CD4-positive, alpha-beta memory T cell (primary cell): Measurements from ENCODE around the gene PHF21A. TPM values are rescaled to one million over a fixed set of nuclear protein-coding genes. Genes with fewer than 3 reads are reported as not detected.
A peak's percentile ranks its signal among the peaks of the same experiment; 100 is the strongest.

ENCODE experiments used
- CTCF ChIA-PET: fragments of 350-600 bp; sonication (Branson Sonifier 250); formaldehyde crosslinking; loops from one replicate; lab custom pipeline; 2021; ENCODE audit warnings: inconsistent platforms; ENCODE audit not compliant: partially characterized antibody; lab: Charles Lee
- POLR2A ChIA-PET: fragments of 350-600 bp; sonication (Branson Sonifier 250); formaldehyde crosslinking; loops from one replicate; lab custom pipeline; 2021; ENCODE audit not compliant: partially characterized antibody; lab: Charles Lee
- DNase-seq, 5 donors: peaks; one replicate each; pipeline versions ENCODE4 v3.0.0 to v3.0.0-alpha.2; 2020 to 2022; ENCODE audit warnings: mixed read lengths in 1 of 5
- H3K27ac ChIP-seq: one replicate; pipeline ENCODE4 v1.7.0; 2013; ENCODE audit warnings: low read depth, low read length
- H3K27me3 ChIP-seq: 2 replicates; pipeline ENCODE4 v1.7.0; 2013; ENCODE audit warnings: mild to moderate bottlenecking, low read length, moderate library complexity; ENCODE audit not compliant: insufficient read depth
- H3K36me3 ChIP-seq: 2 replicates; pipeline ENCODE4 v1.7.0; 2013; ENCODE audit warnings: mild to moderate bottlenecking, low read length, moderate library complexity; ENCODE audit not compliant: insufficient read depth
- H3K4me1 ChIP-seq: 2 replicates; pipeline ENCODE4 v1.7.0; 2013; ENCODE audit warnings: mild to moderate bottlenecking, low read length, moderate library complexity; ENCODE audit not compliant: insufficient read depth
- H3K4me3 ChIP-seq, 2 donors: one replicate each; pipeline ENCODE4 v1.7.0; 2013; ENCODE audit warnings: low read length in 2 of 2, mild to moderate bottlenecking in 1 of 2
- H3K9me3 ChIP-seq, 2 donors: one replicate each; pipeline ENCODE4 v1.7.0; 2013; ENCODE audit warnings: low read length in 2 of 2, control low read depth in 1 of 2; ENCODE audit not compliant: control insufficient read depth in 1 of 2
- H3K27ac Mint-ChIP-seq, 7 donors: one replicate each; pipeline ENCODE4 v1.8.0; 2020 to 2021; ENCODE audit warnings: mixed read lengths in 7 of 7, mild to moderate bottlenecking in 6 of 7, inconsistent platforms in 3 of 7, moderate library complexity in 3 of 7
- H3K27me3 Mint-ChIP-seq, 2 donors: one replicate each; pipeline ENCODE4 v1.8.0; 2020 to 2021; ENCODE audit warnings: mixed read lengths in 2 of 2
- H3K36me3 Mint-ChIP-seq, 2 donors: one replicate each; pipeline ENCODE4 v1.8.0; 2020 to 2021; ENCODE audit warnings: mixed read lengths in 2 of 2, inconsistent platforms in 1 of 2, mild to moderate bottlenecking in 1 of 2
- H3K4me1 Mint-ChIP-seq, 4 donors: one replicate each; pipeline ENCODE4 v1.8.0; 2020 to 2021; ENCODE audit warnings: mixed read lengths in 4 of 4, mild to moderate bottlenecking in 1 of 4
- H3K4me3 Mint-ChIP-seq, 8 donors: one replicate each; pipeline ENCODE4 v1.8.0; 2020 to 2021; ENCODE audit warnings: mixed read lengths in 8 of 8, mild to moderate bottlenecking in 7 of 8, moderate library complexity in 6 of 8, inconsistent platforms in 3 of 8
- H3K9me3 Mint-ChIP-seq, 8 donors: one replicate each; pipeline ENCODE4 v1.8.0; 2020 to 2021; ENCODE audit warnings: mixed read lengths in 8 of 8, mild to moderate bottlenecking in 5 of 8, inconsistent platforms in 3 of 8, moderate library complexity in 1 of 8
- intact Hi-C: fragments of 100-400 bp; cut with micrococcal nuclease; formaldehyde crosslinking; loops from one replicate; pipeline ENCODE4 v1.15.1; 2023
- polyA plus RNA-seq, 2 donors: library from polyadenylated mRNA; unstranded; fragments of 300-500 nt; fragmentation: Illumina TruSeq; gene quantifications; one replicate each; pipeline ENCODE4 v1.2.3, GENCODE V29; 2021
- total RNA-seq, 2 experiments: library from RNA; stranded (reverse); gene quantifications; one replicate each; pipeline ENCODE4 v1.2.3, GENCODE V29; 2021

PHF21A gene
- total and polyA plus RNA-seq, 4 experiments from 2014 or later: 3.7 to 68.4 (median 42.9) TPM

DNA sequence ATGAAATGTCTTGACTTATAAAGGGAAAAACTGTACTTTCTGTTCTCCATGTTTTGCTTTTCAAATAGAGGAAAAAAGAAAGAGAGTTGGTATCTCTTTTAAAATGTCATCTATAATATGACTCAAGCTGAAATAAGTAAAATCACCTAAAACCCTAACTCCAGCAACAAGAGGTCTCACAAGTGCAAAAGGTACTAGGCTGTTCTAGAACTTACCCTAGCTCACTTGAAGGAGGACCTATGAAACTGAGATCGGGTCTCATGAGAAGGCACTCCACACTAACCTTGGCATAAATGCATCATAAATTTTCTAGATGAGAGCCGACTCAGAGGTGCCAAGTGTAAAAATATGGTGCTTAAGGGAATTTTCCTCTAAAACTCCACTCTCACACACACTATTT is 63.8 kb downstream of the PHF21A start:
- ChIA-PET CTCF (no interaction called here), POLR2A (no interaction called here)
- intact Hi-C loops: no loop called here
- no peaks in the 10 kb centered on the region for H3K9me3 ChIP-seq
- no peaks in the 10 kb centered on the region for H3K36me3 ChIP-seq
- no peak overlapping the region for H3K27ac ChIP-seq
- Mint-ChIP-seq H3K4me3 (no peak overlapping the region), H3K27me3 (no peaks in the 10 kb centered on the region), H3K36me3 (peaks cover 16 to 44% of the 10 kb centered on the region in 2 donors), H3K4me1 (peaks cover 0 to 27% (median 14%) of the 10 kb centered on the region in 4 donors), H3K27ac (no peak overlapping the region), H3K9me3 (no peaks in the 10 kb centered on the region)
- H3K27me3 ChIP-seq: no peaks in the 10 kb centered on the region
- H3K4me3 ChIP-seq: no peak overlapping the region
- DNase-seq: no peak
- no peaks in the 10 kb centered on the region for H3K4me1 ChIP-seq

GRCh38 chr11:46055371-46055770 is 65.9 kb downstream of the PHF21A start:
- Histone ChIP-seq H3K4me3 (no peak overlapping the region), H3K4me1 (no peaks in the 10 kb centered on the region), H3K27me3 (no peaks in the 10 kb centered on the region), H3K9me3 (no peaks in the 10 kb centered on the region), H3K36me3 (no peaks in the 10 kb centered on the region), H3K27ac (no peak overlapping the region)
- no peak for DNase-seq
- Mint-ChIP-seq H3K27me3 (no peaks in the 10 kb centered on the region), H3K36me3 (peaks cover 22 to 41% of the 10 kb centered on the region in 2 donors), H3K27ac (peak overlapping the region in 1 of 7 donors; percentile 57), H3K9me3 (no peaks in the 10 kb centered on the region), H3K4me3 (no peak overlapping the region), H3K4me1 (peaks cover 4 to 24% (median 16%) of the 10 kb centered on the region in 4 donors)
- ChIA-PET CTCF (no interaction called here), POLR2A (no interaction called here)
- intact Hi-C loops: no loop called here

GRCh38 chr11:46051102-46051501 is 70.2 kb downstream of the PHF21A start:
- no peak overlapping the region for H3K4me3 ChIP-seq
- ChIA-PET CTCF (interaction anchor here (1.2 kb wide), 1 partner anchor 12 kb away, joined by 3 read pairs; no protein-coding TSS in a partner anchor), POLR2A (no interaction called here)
- no peaks in the 10 kb centered on the region for H3K9me3 ChIP-seq
- no peaks in the 10 kb centered on the region for H3K36me3 ChIP-seq
- no peaks in the 10 kb centered on the region for H3K27me3 ChIP-seq
- Mint-ChIP-seq H3K36me3 (peaks cover 45 to 60% of the 10 kb centered on the region in 2 donors), H3K4me3 (no peak overlapping the region), H3K9me3 (peaks cover 0 to 2% (median 0%) of the 10 kb centered on the region in 8 donors), H3K27ac (no peak overlapping the region), H3K27me3 (no peaks in the 10 kb centered on the region), H3K4me1 (peaks cover 4 to 17% (median 12%) of the 10 kb centered on the region in 4 donors)
- intact Hi-C loops: no loop called here
- no peaks in the 10 kb centered on the region for H3K4me1 ChIP-seq
- no peak overlapping the region for H3K27ac ChIP-seq
- no peak for DNase-seq

DNA sequence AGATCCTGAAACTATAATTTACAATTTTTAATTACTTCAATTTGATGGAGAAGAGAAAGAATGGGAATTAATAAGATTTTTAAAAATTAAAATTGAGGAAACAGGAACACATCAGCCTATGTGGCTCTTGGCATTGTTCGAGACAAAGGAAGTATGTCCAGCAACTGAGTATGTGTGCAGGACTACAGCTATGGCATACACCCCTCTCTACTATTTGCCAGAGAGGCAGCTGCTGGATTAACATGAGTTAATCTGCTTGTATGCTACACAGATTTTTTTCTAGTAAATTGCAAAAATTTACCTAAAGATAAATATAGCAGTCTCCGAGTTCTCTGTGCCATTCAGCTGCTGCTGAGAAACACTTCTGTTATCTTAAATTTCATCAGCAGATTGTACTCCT is 70.6 kb downstream of the PHF21A start:
- peaks cover 47 to 60% of the 10 kb centered on the region in 2 donors for H3K36me3 Mint-ChIP-seq
- ChIA-PET POLR2A (no interaction called here), CTCF (interaction anchor here (1.2 kb wide), 1 partner anchor 12 kb away, joined by 3 read pairs; no protein-coding TSS in a partner anchor)
- H3K4me1 Mint-ChIP-seq: peaks cover 4 to 17% (median 12%) of the 10 kb centered on the region in 4 donors
- Histone ChIP-seq H3K27me3 (no peaks in the 10 kb centered on the region), H3K4me1 (no peaks in the 10 kb centered on the region), H3K36me3 (no peaks in the 10 kb centered on the region), H3K27ac (no peak overlapping the region), H3K4me3 (no peak overlapping the region), H3K9me3 (no peaks in the 10 kb centered on the region)
- intact Hi-C loops: no loop called here
- no peak overlapping the region for H3K27ac Mint-ChIP-seq
- no peaks in the 10 kb centered on the region for H3K27me3 Mint-ChIP-seq
- no peak overlapping the region for H3K4me3 Mint-ChIP-seq
- H3K9me3 Mint-ChIP-seq: peaks cover 0 to 2% (median 0%) of the 10 kb centered on the region in 8 donors
- no peak for DNase-seq

- no peaks in the 10 kb centered on the region for H3K9me3 ChIP-seq
- ChIA-PET POLR2A (no interaction called here), CTCF (interaction anchor here (1.2 kb wide), 1 partner anchor 13 kb away, joined by 3 read pairs; no protein-coding TSS in a partner anchor)
- H3K4me3 ChIP-seq: no peak overlapping the region
- Mint-ChIP-seq H3K4me1 (peaks cover 4 to 15% (median 13%) of the 10 kb centered on the region in 4 donors), H3K36me3 (peaks cover 47 to 57% of the 10 kb centered on the region in 2 donors), H3K27me3 (no peaks in the 10 kb centered on the region), H3K4me3 (no peak overlapping the region), H3K9me3 (peaks cover 0 to 2% (median 0%) of the 10 kb centered on the region in 8 donors), H3K27ac (no peak overlapping the region)
- H3K4me1 ChIP-seq: no peaks in the 10 kb centered on the region
- H3K27me3 ChIP-seq: no peaks in the 10 kb centered on the region
- H3K27ac ChIP-seq: no peak overlapping the region
- H3K36me3 ChIP-seq: no peaks in the 10 kb centered on the region
- DNase-seq: no peak
- intact Hi-C loops: no loop called here
These were observed 71.2 kb downstream of the PHF21A start for GRCh38 chr11:46050003-46050461.

- no peak overlapping the region for H3K4me3 ChIP-seq
- ChIA-PET POLR2A (no interaction called here), CTCF (no interaction called here)
- peaks cover 0 to 2% (median 0%) of the 10 kb centered on the region in 8 donors for H3K9me3 Mint-ChIP-seq
- peaks cover 45 to 53% of the 10 kb centered on the region in 2 donors for H3K36me3 Mint-ChIP-seq
- H3K27me3 ChIP-seq: no peaks in the 10 kb centered on the region
- H3K9me3 ChIP-seq: no peaks in the 10 kb centered on the region
- peak overlapping the region in 1 of 7 donors; percentile 62 for H3K27ac Mint-ChIP-seq
- peaks cover 4 to 17% (median 12%) of the 10 kb centered on the region in 4 donors for H3K4me1 Mint-ChIP-seq
- H3K36me3 ChIP-seq: no peaks in the 10 kb centered on the region
- no peaks in the 10 kb centered on the region for H3K27me3 Mint-ChIP-seq
- H3K4me3 Mint-ChIP-seq: no peak overlapping the region
- H3K4me1 ChIP-seq: no peaks in the 10 kb centered on the region
- DNase-seq: no peak
- no peak overlapping the region for H3K27ac ChIP-seq
- intact Hi-C loops: no loop called here
These were observed 71.8 kb downstream of the PHF21A start for GRCh38 chr11:46049325-46049897.

- CTCF ChIA-PET: no interaction called here
- H3K4me3 ChIP-seq: no peak overlapping the region
- no peaks in the 10 kb centered on the region for H3K27me3 ChIP-seq
- POLR2A ChIA-PET: no interaction called here
- H3K9me3 ChIP-seq: no peaks in the 10 kb centered on the region
- H3K36me3 Mint-ChIP-seq: peaks cover 43 to 48% of the 10 kb centered on the region in 2 donors
- H3K4me1 Mint-ChIP-seq: peaks cover 4 to 17% (median 12%) of the 10 kb centered on the region in 4 donors
- H3K36me3 ChIP-seq: no peaks in the 10 kb centered on the region
- intact Hi-C loops: no loop called here
- H3K9me3 Mint-ChIP-seq: peaks cover 0 to 2% (median 0%) of the 10 kb centered on the region in 8 donors
- H3K27ac Mint-ChIP-seq: no peak overlapping the region
- no peaks in the 10 kb centered on the region for H3K27me3 Mint-ChIP-seq
- no peaks in the 10 kb centered on the region for H3K4me1 ChIP-seq
- DNase-seq: no peak
- no peak overlapping the region for H3K4me3 Mint-ChIP-seq
- no peak overlapping the region for H3K27ac ChIP-seq
These were observed 73.1 kb downstream of the PHF21A start for GRCh38 chr11:46048198-46048597.
